Measurements from ENCODE around the gene TTC7B. TPM values are rescaled to one million over a fixed set of nuclear protein-coding genes. Genes with fewer than 3 reads are reported as not detected.

The TTC7B gene
- total and polyA plus RNA-seq, 2 donors (not counting 3 experiments of a cell fraction or from before 2014, with no cell fraction given), result 46.8 to 76.5 TPM

DNA sequence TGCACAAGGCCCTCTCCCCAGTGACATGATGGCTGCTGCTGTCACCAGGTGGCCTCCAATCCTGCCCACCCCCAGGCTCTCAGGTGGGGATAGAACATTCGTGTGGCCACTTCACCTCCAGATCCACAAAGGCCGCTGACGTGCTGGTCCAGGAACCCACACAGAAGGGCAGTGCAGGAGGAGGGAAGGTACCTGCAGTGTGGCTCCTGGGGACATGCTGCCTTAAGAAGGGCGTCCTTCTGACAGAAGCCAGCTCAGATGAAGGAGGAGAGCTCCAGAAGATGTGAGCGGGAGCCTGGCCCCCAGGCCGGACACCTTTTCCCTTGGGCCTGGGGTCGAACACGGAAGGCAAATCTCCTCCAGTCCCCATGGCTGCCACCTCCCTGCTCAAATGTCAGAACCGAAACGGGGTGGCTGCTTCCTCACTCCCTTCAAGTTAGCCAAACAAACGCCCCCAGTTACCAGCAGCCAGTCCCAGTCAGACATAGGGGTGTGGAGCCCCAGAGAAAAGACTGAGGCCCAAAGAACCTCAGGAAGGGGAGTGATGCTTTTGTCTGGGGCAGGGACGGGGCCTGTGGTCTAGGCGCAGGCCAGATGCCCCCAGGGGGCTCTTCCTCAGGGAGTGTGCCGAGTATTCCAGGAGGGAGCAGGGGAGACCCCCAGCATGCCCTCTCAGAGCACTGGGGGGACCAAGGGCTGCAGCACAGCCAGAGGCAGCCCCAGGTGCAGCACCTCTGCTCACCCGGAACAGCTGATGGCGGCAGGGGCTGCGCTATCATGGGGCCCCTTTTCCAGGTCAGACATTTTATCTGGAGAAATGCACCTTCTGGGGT, 263.5 kb downstream of the TTC7B start:
- ChIA-PET CTCF (interaction anchor here (1.1 to 1.5 kb wide), 2 partner anchors 11 to 153 kb away, joined by 4 to 7 read pairs; no protein-coding TSS in a partner anchor), POLR2A (no interaction called here)
- BruUV-seq (replicated peaks), result no TSS peak

DNA sequence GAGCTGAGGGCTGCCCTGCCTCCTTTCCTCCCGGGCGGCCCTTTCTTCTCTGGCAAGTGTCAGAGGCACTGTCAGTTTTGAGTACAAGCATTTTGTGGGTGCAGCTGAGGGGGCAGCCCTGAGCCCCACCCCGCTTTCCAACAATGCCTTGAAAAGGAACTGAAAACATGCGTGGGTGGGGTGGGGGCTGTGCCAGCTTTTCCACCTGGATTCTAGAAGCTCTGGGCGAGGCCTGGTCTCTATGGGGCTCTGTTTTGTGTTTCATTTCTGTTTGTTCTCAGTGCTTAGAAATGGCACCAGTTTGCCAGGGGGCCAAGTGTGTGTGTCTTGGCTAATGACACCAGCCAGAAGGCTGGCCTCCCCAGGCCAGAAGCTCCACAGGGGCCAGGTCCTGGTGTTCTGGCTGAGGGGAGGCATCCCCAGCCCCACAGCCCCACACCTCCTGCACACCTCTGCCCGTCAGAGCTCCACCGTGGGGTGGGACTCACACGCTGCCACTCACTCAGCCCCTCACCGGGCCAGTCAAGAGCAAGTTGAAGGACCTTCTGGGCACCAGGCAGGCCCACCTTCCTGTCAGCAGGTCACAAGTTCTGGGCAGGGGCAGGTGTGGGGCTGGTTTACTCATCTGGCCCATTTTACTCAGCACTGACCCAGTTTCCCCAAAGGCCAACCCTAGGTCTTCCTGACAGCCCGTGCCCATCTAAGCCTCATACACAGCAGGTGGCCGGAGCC, 264.3 kb downstream of the TTC7B start:
- Histone ChIP-seq H3K4me3 (replicated peaks in 1 of 3; ENCODE audit: insufficient read depth in 1 of 3, low read depth in 1 of 3, low read length in 3 of 3) (no peak overlapping the region), H3K4me2 (ENCODE audit: insufficient read depth, low read length) (no peak overlapping the region), H3K9me3 (replicated peaks; ENCODE audit: control insufficient read depth, insufficient read depth, low read length) (no peaks in the 10 kb centered on the region), H3K79me2 (ENCODE audit: control insufficient read depth, insufficient read depth, low read length) (no peaks in the 10 kb centered on the region), H3K36me3 (ENCODE audit: control insufficient read depth in 2 of 2, extremely low read depth in 1 of 2, insufficient read depth in 2 of 2, low read length in 2 of 2) (peaks cover 0 to 2% of the 10 kb centered on the region in 2 experiments), H3K27me3 (ENCODE audit: control insufficient read depth in 2 of 2, insufficient read depth in 2 of 2, low read length in 2 of 2) (no peaks in the 10 kb centered on the region), H3K9ac (replicated peaks; ENCODE audit: extremely low read depth, insufficient read depth, low read length) (no peak overlapping the region), H3K4me1 (ENCODE audit: control insufficient read depth, extremely low read depth, insufficient read depth, low read length) (no peaks in the 10 kb centered on the region), H4K20me1 (replicated peaks; ENCODE audit: control insufficient read depth, extremely low read depth, insufficient read depth, low read length) (no peaks in the 10 kb centered on the region), H3K27ac (ENCODE audit: insufficient read depth, low read depth, low read length) (no peak overlapping the region), H3K9me1 (replicated peaks; ENCODE audit: control insufficient read depth, extremely low read depth, insufficient read depth, low read length) (no peaks in the 10 kb centered on the region), H2AFZ (ENCODE audit: low read depth, low read length) (no peak overlapping the region)
- dilution Hi-C loops (cut with MboI; ENCODE audit: extremely low pct_ligation_motif_present, low sequenced_read_pairs) (no loop called here), intact Hi-C loops (cut with micrococcal nuclease) (no loop called here)
- DNase-seq (ENCODE audit: low read depth, low spot score) (no peak), FAIRE-seq (no peak)
- ChIA-PET CTCF (interaction anchor here (1.1 kb wide), 1 partner anchor 250 kb away, joined by 3 read pairs; no protein-coding TSS in a partner anchor), POLR2A (no interaction called here)
- no TSS peak for BruUV-seq (replicated peaks)
- TF ChIP-seq, protein P1, sequence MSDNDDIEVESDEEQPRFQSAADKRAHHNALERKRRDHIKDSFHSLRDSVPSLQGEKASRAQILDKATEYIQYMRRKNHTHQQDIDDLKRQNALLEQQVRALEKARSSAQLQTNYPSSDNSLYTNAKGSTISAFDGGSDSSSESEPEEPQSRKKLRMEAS (IDR thresholded peaks at IDR 0.05; ENCODE audit: insufficient read depth, insufficient read length), result no peak
- TF ChIP-seq POLR2AphosphoS5 (IDR thresholded peaks at IDR 0.05; ENCODE audit: insufficient read depth, low read depth, low read length), result no peak
- no peak for TF ChIP-seq POLR2A (IDR thresholded peaks at IDR 0.05; ENCODE audit: low read depth, low read length)
- TF ChIP-seq, protein P2, sequence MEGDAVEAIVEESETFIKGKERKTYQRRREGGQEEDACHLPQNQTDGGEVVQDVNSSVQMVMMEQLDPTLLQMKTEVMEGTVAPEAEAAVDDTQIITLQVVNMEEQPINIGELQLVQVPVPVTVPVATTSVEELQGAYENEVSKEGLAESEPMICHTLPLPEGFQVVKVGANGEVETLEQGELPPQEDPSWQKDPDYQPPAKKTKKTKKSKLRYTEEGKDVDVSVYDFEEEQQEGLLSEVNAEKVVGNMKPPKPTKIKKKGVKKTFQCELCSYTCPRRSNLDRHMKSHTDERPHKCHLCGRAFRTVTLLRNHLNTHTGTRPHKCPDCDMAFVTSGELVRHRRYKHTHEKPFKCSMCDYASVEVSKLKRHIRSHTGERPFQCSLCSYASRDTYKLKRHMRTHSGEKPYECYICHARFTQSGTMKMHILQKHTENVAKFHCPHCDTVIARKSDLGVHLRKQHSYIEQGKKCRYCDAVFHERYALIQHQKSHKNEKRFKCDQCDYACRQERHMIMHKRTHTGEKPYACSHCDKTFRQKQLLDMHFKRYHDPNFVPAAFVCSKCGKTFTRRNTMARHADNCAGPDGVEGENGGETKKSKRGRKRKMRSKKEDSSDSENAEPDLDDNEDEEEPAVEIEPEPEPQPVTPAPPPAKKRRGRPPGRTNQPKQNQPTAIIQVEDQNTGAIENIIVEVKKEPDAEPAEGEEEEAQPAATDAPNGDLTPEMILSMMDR (IDR thresholded peaks at IDR 0.05; ENCODE audit: extremely low read depth in 1 of 2, insufficient read depth in 1 of 2, low read depth in 1 of 2, low read length in 2 of 2), result no peak

More for the DNA sequence above, 263.5 kb downstream of the TTC7B start:
- no peaks in the 10 kb centered on the region for H4K20me1 ChIP-seq (replicated peaks; ENCODE audit: control insufficient read depth, extremely low read depth, insufficient read depth, low read length)
- intact Hi-C loops (cut with micrococcal nuclease) (no loop called here), dilution Hi-C loops (cut with MboI; ENCODE audit: extremely low pct_ligation_motif_present, low sequenced_read_pairs) (no loop called here)
- no peaks in the 10 kb centered on the region for H3K9me1 ChIP-seq (replicated peaks; ENCODE audit: control insufficient read depth, extremely low read depth, insufficient read depth, low read length)
- no peaks in the 10 kb centered on the region for H3K9me3 ChIP-seq (replicated peaks; ENCODE audit: control insufficient read depth, insufficient read depth, low read length)
- FAIRE-seq, result no peak
- no peak for TF ChIP-seq EZH2 (IDR thresholded peaks at IDR 0.05; ENCODE audit: borderline replicate concordance, low read depth, low read length, severe bottlenecking)
- TF ChIP-seq GATA2 (IDR thresholded peaks at IDR 0.05; ENCODE audit: insufficient read depth, insufficient read length, low read depth, low read length), result no peak
- TF ChIP-seq, protein P1 (IDR thresholded peaks at IDR 0.05; ENCODE audit: insufficient read depth, insufficient read length), result no peak
- no peak for TF ChIP-seq FOS (IDR thresholded peaks at IDR 0.05; ENCODE audit: borderline replicate concordance, insufficient read depth, low read length)
- TF ChIP-seq POLR2A (IDR thresholded peaks at IDR 0.05; ENCODE audit: low read depth, low read length), result no peak
- H3K4me2 ChIP-seq (ENCODE audit: insufficient read depth, low read length), result no peak overlapping the region
- no peaks in the 10 kb centered on the region for H3K4me1 ChIP-seq (ENCODE audit: control insufficient read depth, extremely low read depth, insufficient read depth, low read length)
- H3K9ac ChIP-seq (replicated peaks; ENCODE audit: extremely low read depth, insufficient read depth, low read length), result no peak overlapping the region
- no peaks in the 10 kb centered on the region for H3K79me2 ChIP-seq (ENCODE audit: control insufficient read depth, insufficient read depth, low read length)
- DNase-seq (ENCODE audit: low read depth, low spot score), result no peak
- no peak overlapping the region for H3K4me3 ChIP-seq (replicated peaks in 1 of 3; ENCODE audit: insufficient read depth in 1 of 3, low read depth in 1 of 3, low read length in 3 of 3)
- no peak overlapping the region for H2AFZ ChIP-seq (ENCODE audit: low read depth, low read length)
- no peaks in the 10 kb centered on the region for H3K27me3 ChIP-seq (ENCODE audit: control insufficient read depth in 2 of 2, insufficient read depth in 2 of 2, low read length in 2 of 2)
- H3K36me3 ChIP-seq (ENCODE audit: control insufficient read depth in 2 of 2, extremely low read depth in 1 of 2, insufficient read depth in 2 of 2, low read length in 2 of 2), result peaks cover 0 to 2% of the 10 kb centered on the region in 2 experiments
- H3K27ac ChIP-seq (ENCODE audit: insufficient read depth, low read depth, low read length), result no peak overlapping the region

Measured in endothelial cell of umbilical vein (primary cell).